ENCODE data around the gene ME3. TPM values are rescaled to one million over a fixed set of nuclear protein-coding genes. Genes with fewer than 3 reads are reported as not detected.

The ME3 gene
- total and polyA plus RNA-seq, 4 donors = 1.4 to 7.2 (median 2.3) TPM

GRCh38 chr11:86632499-86633269, 39.7 kb downstream of the ME3 start:
- no peak for DNase-seq (ENCODE audit: low spot score)
- WGBS = 72% methylated on average over 6 of the region's 6 CpGs
- no peaks in the 10 kb centered on the region for H3K4me1 ChIP-seq (ENCODE audit: control insufficient read depth in 4 of 4, insufficient read depth in 4 of 4, low read length in 3 of 4)
- H3K9me3 ChIP-seq (ENCODE audit: control insufficient read depth in 4 of 4, low read length in 3 of 4) = no peaks in the 10 kb centered on the region
- H3K27ac ChIP-seq (ENCODE audit: low read depth in 1 of 2, low read length in 2 of 2) = no peak overlapping the region
- no peaks in the 10 kb centered on the region for H3K27me3 ChIP-seq (ENCODE audit: control insufficient read depth in 4 of 4, insufficient read depth in 4 of 4, low read length in 3 of 4)
- no peaks in the 10 kb centered on the region for H3K36me3 ChIP-seq (ENCODE audit: control insufficient read depth in 4 of 4, insufficient read depth in 3 of 4, low read depth in 1 of 4, low read length in 3 of 4)
- TF ChIP-seq RAD21 (IDR thresholded peaks at IDR 0.05) = peak; percentile 26 to 49
- no peak for TF ChIP-seq HNF4G (IDR thresholded peaks at IDR 0.05)
- TF ChIP-seq NR2F2 (IDR thresholded peaks at IDR 0.05) = no peak
- H3K9ac ChIP-seq (ENCODE audit: low read depth in 1 of 2, low read length in 2 of 2) = no peak overlapping the region
- no peak overlapping the region for H3K4me3 ChIP-seq (ENCODE audit: low read depth in 1 of 3, low read length in 3 of 3)

- Histone ChIP-seq H3K9ac (ENCODE audit: low read depth in 1 of 2, low read length in 2 of 2) (no peak overlapping the region), H3K4me1 (ENCODE audit: control insufficient read depth in 4 of 4, insufficient read depth in 4 of 4, low read length in 3 of 4) (no peaks in the 10 kb centered on the region), H3K27me3 (ENCODE audit: control insufficient read depth in 4 of 4, insufficient read depth in 4 of 4, low read length in 3 of 4) (no peaks in the 10 kb centered on the region), H3K36me3 (ENCODE audit: control insufficient read depth in 4 of 4, insufficient read depth in 3 of 4, low read depth in 1 of 4, low read length in 3 of 4) (no peaks in the 10 kb centered on the region), H3K9me3 (ENCODE audit: control insufficient read depth in 4 of 4, low read length in 3 of 4) (no peaks in the 10 kb centered on the region), H3K4me3 (ENCODE audit: low read depth in 1 of 3, low read length in 3 of 3) (no peak overlapping the region), H3K27ac (ENCODE audit: low read depth in 1 of 2, low read length in 2 of 2) (no peak overlapping the region)
- WGBS = 95% methylated on average over 8 of the region's 8 CpGs
- DNase-seq (ENCODE audit: low spot score) = no peak
- TF ChIP-seq HNF4A (conservative IDR thresholded peaks at IDR 0.05) (no peak), HNF4G (IDR thresholded peaks at IDR 0.05) (no peak), RAD21 (IDR thresholded peaks at IDR 0.05) (no peak), FOXA1 (IDR thresholded peaks at IDR 0.05) (no peak), YY1 (IDR thresholded peaks at IDR 0.05) (no peak), NR2F2 (IDR thresholded peaks at IDR 0.05) (no peak), CTCF (IDR thresholded peaks at IDR 0.05; ENCODE audit: low read depth, low read length, missing input control) (no peak), REST (IDR thresholded peaks at IDR 0.05) (no peak), SP1 (IDR thresholded peaks at IDR 0.05) (no peak), FOXA2 (IDR thresholded peaks at IDR 0.05) (no peak), GABPA (IDR thresholded peaks at IDR 0.05 in 1 of 2, conservative IDR thresholded peaks at IDR 0.05 in 1 of 2) (no peak), EGR1 (IDR thresholded peaks at IDR 0.05; ENCODE audit: low read depth in 2 of 2) (no peak), ZBTB33 (IDR thresholded peaks at IDR 0.05) (no peak), JUND (IDR thresholded peaks at IDR 0.05) (no peak), RXRA (IDR thresholded peaks at IDR 0.05) (no peak), MAX (IDR thresholded peaks at IDR 0.05) (no peak), ATF3 (IDR thresholded peaks at IDR 0.05) (no peak)
Measured at GRCh38 chr11:86630229-86630981, 42.0 kb downstream of the ME3 start.

All from liver (tissue), 9 donors.